HG02885 (cell line): ENCODE data around the gene SPIRE1.
"Not testable (repeated sequence)": the region's sequence is repeated elsewhere in the genome, so short reads cannot be mapped to it uniquely, and the experiment has no call there.

Experiments
- ATAC-seq: cut with Tn5 transposase; IDR thresholded peaks from one replicate; pipeline ENCODE4 v1.9.1; 2021; ENCODE audit warnings: mild to moderate bottlenecking; ENCODE audit not compliant: unreplicated experiment, poor library complexity

Gene SPIRE1

GRCh38 chr18:12560600-12560999 lies 97.3 kb downstream of the SPIRE1 start:
- not testable (repeated sequence) for ATAC-seq

GRCh38 chr18:12559319-12559718 lies 98.6 kb downstream of the SPIRE1 start:
- ATAC-seq, result no peak

GRCh38 chr18:12556946-12557806 lies 100.7 kb downstream of the SPIRE1 start:
- no peak for ATAC-seq

GRCh38 chr18:12554796-12555388 lies 103.0 kb downstream of the SPIRE1 start:
- ATAC-seq, result no peak

GRCh38 chr18:12552879-12553242 lies 105.0 kb downstream of the SPIRE1 start:
- ATAC-seq, result no peak

- ATAC-seq, result not testable (repeated sequence)
Observed at GRCh38 chr18:12551943-12552878, 105.7 kb downstream of the SPIRE1 start.

- ATAC-seq, result not testable (repeated sequence)
Observed at GRCh38 chr18:12551466-12551865, 106.4 kb downstream of the SPIRE1 start.

GRCh38 chr18:12543697-12544096 lies 114.2 kb downstream of the SPIRE1 start:
- no peak for ATAC-seq

- ATAC-seq, result no peak
Observed at GRCh38 chr18:12540751-12541150, 117.2 kb downstream of the SPIRE1 start.

GRCh38 chr18:12539158-12539557 lies 118.7 kb downstream of the SPIRE1 start:
- not testable (repeated sequence) for ATAC-seq

- no peak for ATAC-seq
Observed at GRCh38 chr18:12534820-12535219, 123.1 kb downstream of the SPIRE1 start.

GRCh38 chr18:12532661-12533060 lies 125.2 kb downstream of the SPIRE1 start:
- no peak for ATAC-seq

GRCh38 chr18:12531749-12532148 lies 126.2 kb downstream of the SPIRE1 start:
- no peak for ATAC-seq

- no peak for ATAC-seq
Observed at GRCh38 chr18:12520442-12520992, 137.4 kb downstream of the SPIRE1 start.

- ATAC-seq, result no peak
Observed at GRCh38 chr18:12518832-12519531, 138.9 kb downstream of the SPIRE1 start.

GRCh38 chr18:12518326-12518725 lies 139.6 kb downstream of the SPIRE1 start:
- no peak for ATAC-seq

- no peak for ATAC-seq
Observed at GRCh38 chr18:12517142-12517825, 140.6 kb downstream of the SPIRE1 start.

GRCh38 chr18:12516049-12516630 lies 141.8 kb downstream of the SPIRE1 start:
- no peak for ATAC-seq

GRCh38 chr18:12515550-12515949 lies 142.4 kb downstream of the SPIRE1 start:
- ATAC-seq, result no peak
